CD14-positive monocyte (primary cell): Measurements from ENCODE around the gene ACTN4. TPM values are rescaled to one million over a fixed set of nuclear protein-coding genes. Genes with fewer than 3 reads are reported as not detected.

Source experiments
- DNase-seq, 3 donors: peaks; one replicate each; pipeline ENCODE4 v3.0.0-alpha.2; 2011 to 2022
- H2AFZ ChIP-seq: 2 replicates; pipeline ENCODE4 v1.6.0; 2012; ENCODE audit warnings: mild to moderate bottlenecking, low read depth, low read length, inconsistent platforms; ENCODE audit not compliant: insufficient read depth, poor library complexity, severe bottlenecking
- H3K27ac ChIP-seq, 2 donors: 1 replicate in 1 of 2; 2 replicates in 1 of 2; pipeline ENCODE4 v1.5.1; 2012 to 2013; ENCODE audit warnings: low read length in 2 of 2, control low read depth in 1 of 2, inconsistent platforms in 1 of 2, low read depth in 1 of 2, mild to moderate bottlenecking in 1 of 2
- H3K27me3 ChIP-seq, 2 donors: one replicate each; pipeline versions ENCODE4 v1.6.0 to v1.6.1; 2011 to 2013; ENCODE audit warnings: low read length in 2 of 2; ENCODE audit not compliant: control insufficient read depth in 2 of 2, insufficient read depth in 2 of 2
- H3K36me3 ChIP-seq, 2 donors: replicated peaks in 1 of 2; 1 replicate in 1 of 2; 2 replicates in 1 of 2; pipeline versions ENCODE4 v1.5.1 to v1.6.1; 2012 to 2013; ENCODE audit warnings: low read length in 2 of 2, control low read depth in 1 of 2, inconsistent platforms in 1 of 2, mild to moderate bottlenecking in 1 of 2; ENCODE audit not compliant: insufficient read depth in 2 of 2, control insufficient read depth in 1 of 2
- H3K4me1 ChIP-seq, 2 donors: 1 replicate in 1 of 2; 2 replicates in 1 of 2; pipeline versions ENCODE4 v1.5.1 to v1.6.1; 2012 to 2013; ENCODE audit warnings: low read length in 2 of 2, control low read depth in 1 of 2, inconsistent platforms in 1 of 2, mild to moderate bottlenecking in 1 of 2, moderate library complexity in 1 of 2; ENCODE audit not compliant: insufficient read depth in 2 of 2, control insufficient read depth in 1 of 2
- H3K4me2 ChIP-seq: replicated peaks from 2 replicates; pipeline ENCODE3; 2012; ENCODE audit warnings: low read length, moderate library complexity, mild to moderate bottlenecking; ENCODE audit not compliant: poor library complexity, severe bottlenecking; ENCODE audit errors: extremely low read depth
- H3K4me3 ChIP-seq, 3 experiments: fragments of 200-600 bp in 1 of 3; sonication (generic) in 1 of 3; replicated peaks in 1 of 3; 1 replicate in 2 of 3; 2 replicates in 1 of 3; pipeline ENCODE4 v1.5.1; 2011 to 2013; ENCODE audit warnings: low read length in 3 of 3, mild to moderate bottlenecking in 3 of 3, control low read depth in 2 of 3, low read depth in 2 of 3, inconsistent platforms in 1 of 3, moderate library complexity in 1 of 3
- H3K79me2 ChIP-seq: 2 replicates; pipeline ENCODE4 v1.6.0; 2012; ENCODE audit warnings: mild to moderate bottlenecking, control low read depth, inconsistent platforms, low read length, moderate library complexity; ENCODE audit not compliant: insufficient read depth
- H3K9ac ChIP-seq: 2 replicates; pipeline ENCODE4 v1.6.0; 2017; ENCODE audit warnings: low read length, mild to moderate bottlenecking; ENCODE audit not compliant: insufficient read depth, poor library complexity, severe bottlenecking
- H3K9me3 ChIP-seq, 2 donors: replicated peaks in 1 of 2; 1 replicate in 1 of 2; 2 replicates in 1 of 2; pipeline versions ENCODE4 v1.5.1 to v1.6.1; 2012 to 2013; ENCODE audit warnings: low read length in 2 of 2, control low read depth in 1 of 2; ENCODE audit not compliant: control insufficient read depth in 1 of 2, insufficient read depth in 1 of 2
- H4K20me1 ChIP-seq: 2 replicates; pipeline ENCODE4 v1.6.0; 2012; ENCODE audit warnings: mild to moderate bottlenecking, low read length, control low read depth, moderate library complexity; ENCODE audit not compliant: insufficient read depth
- H3K27ac Mint-ChIP-seq, 7 donors: one replicate each; pipeline ENCODE4 v1.8.0; 2020; ENCODE audit warnings: mild to moderate bottlenecking in 7 of 7, mixed read lengths in 7 of 7, moderate library complexity in 6 of 7, inconsistent platforms in 2 of 7
- H3K27me3 Mint-ChIP-seq, 3 donors: one replicate each; pipeline ENCODE4 v1.8.0; 2021 to 2022; ENCODE audit warnings: low read depth in 3 of 3, mild to moderate bottlenecking in 3 of 3, mixed read lengths in 3 of 3, moderate library complexity in 3 of 3, inconsistent platforms in 1 of 3
- H3K36me3 Mint-ChIP-seq, 2 donors: one replicate each; pipeline ENCODE4 v1.8.0; 2020; ENCODE audit warnings: mixed read lengths in 2 of 2, inconsistent platforms in 1 of 2, mild to moderate bottlenecking in 1 of 2
- H3K4me1 Mint-ChIP-seq: one replicate; pipeline ENCODE4 v1.8.0; 2020; ENCODE audit warnings: mild to moderate bottlenecking, mixed read lengths
- H3K4me3 Mint-ChIP-seq, 2 donors: one replicate each; pipeline ENCODE4 v1.8.0; 2020; ENCODE audit warnings: mild to moderate bottlenecking in 2 of 2, mixed read lengths in 2 of 2, moderate library complexity in 1 of 2
- H3K9me3 Mint-ChIP-seq, 7 donors: one replicate each; pipeline ENCODE4 v1.8.0; 2020 to 2022; ENCODE audit warnings: mixed read lengths in 7 of 7, mild to moderate bottlenecking in 6 of 7, moderate library complexity in 6 of 7, inconsistent platforms in 2 of 7
- WGBS: methylation state at CpG from one replicate; pipeline ENCODE4 v1.1.5; 2013; ENCODE audit warnings: missing lambda C conversion rate; ENCODE audit not compliant: insufficient coverage; 5-methylcytosine and 5-hydroxymethylcytosine counted together
- intact Hi-C, 2 donors: fragments of 100-400 bp; cut with micrococcal nuclease; formaldehyde crosslinking; loops; one replicate each; pipeline versions ENCODE4 v1.15.0 to v1.15.1; 2023
- polyA plus RNA-seq, 3 donors: library from polyadenylated mRNA; depleted of rRNA in 1 of 3; unstranded in 2 of 3; stranded (reverse) in 1 of 3; fragments of 300-500 nt in 2 of 3; fragments of >200 nt in 1 of 3; fragmentation: Illumina TruSeq in 2 of 3; gene quantifications; 1 replicate in 2 of 3; 2 replicates in 1 of 3; pipeline ENCODE4 v1.2.3, GENCODE V29; 2012 to 2021
- TF ChIP-seq, protein P1 (sequence below): fragments of 200-600 bp; IDR thresholded peaks from one replicate; pipeline ENCODE4 v1.8.0; 2022; ENCODE audit warnings: antibody characterized with exemption, mild to moderate bottlenecking

Gene ACTN4
- polyA plus RNA-seq, 3 donors: 8.4 to 177 (median 16.0) TPM

DNA sequence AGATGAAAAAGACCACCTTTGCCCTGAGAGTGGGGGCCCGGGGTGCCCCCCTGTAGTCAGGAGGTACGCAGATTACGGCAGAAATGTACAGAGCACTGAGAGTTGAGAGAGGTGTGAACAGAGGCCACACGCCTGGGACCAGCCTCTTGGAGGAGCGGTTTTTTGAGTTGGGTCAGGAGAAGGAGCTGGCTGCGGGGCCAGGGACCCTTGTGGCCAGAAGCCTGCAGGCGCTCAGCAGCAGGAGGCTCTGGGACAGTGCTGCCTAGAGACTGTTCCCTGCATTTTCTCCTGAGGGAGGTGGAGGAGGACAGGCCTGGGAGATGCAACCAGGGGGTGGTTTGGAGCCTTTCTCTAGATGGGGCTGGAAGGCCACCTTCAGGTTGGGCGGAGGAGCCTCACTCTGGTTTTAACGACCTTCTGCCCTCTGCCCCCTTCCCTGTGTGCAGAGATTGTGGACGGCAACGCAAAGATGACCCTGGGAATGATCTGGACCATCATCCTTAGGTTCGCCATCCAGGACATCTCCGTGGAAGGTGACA is 57.1 kb downstream of the ACTN4 start:
- peaks cover 2% of the 10 kb centered on the region for H3K4me1 Mint-ChIP-seq
- Histone ChIP-seq H3K36me3 (peaks cover 94 to 98% of the 10 kb centered on the region in 2 donors), H4K20me1 (peaks cover 52% of the 10 kb centered on the region), H3K4me2 (no peak overlapping the region), H3K27me3 (no peaks in the 10 kb centered on the region), H2AFZ (no peak overlapping the region), H3K27ac (peak overlapping the region in 1 of 2 donors; percentile 36), H3K9ac (no peak overlapping the region), H3K4me1 (no peaks in the 10 kb centered on the region), H3K9me3 (no peaks in the 10 kb centered on the region), H3K4me3 (no peak overlapping the region), H3K79me2 (peaks cover 50% of the 10 kb centered on the region)
- TF ChIP-seq, protein P1, sequence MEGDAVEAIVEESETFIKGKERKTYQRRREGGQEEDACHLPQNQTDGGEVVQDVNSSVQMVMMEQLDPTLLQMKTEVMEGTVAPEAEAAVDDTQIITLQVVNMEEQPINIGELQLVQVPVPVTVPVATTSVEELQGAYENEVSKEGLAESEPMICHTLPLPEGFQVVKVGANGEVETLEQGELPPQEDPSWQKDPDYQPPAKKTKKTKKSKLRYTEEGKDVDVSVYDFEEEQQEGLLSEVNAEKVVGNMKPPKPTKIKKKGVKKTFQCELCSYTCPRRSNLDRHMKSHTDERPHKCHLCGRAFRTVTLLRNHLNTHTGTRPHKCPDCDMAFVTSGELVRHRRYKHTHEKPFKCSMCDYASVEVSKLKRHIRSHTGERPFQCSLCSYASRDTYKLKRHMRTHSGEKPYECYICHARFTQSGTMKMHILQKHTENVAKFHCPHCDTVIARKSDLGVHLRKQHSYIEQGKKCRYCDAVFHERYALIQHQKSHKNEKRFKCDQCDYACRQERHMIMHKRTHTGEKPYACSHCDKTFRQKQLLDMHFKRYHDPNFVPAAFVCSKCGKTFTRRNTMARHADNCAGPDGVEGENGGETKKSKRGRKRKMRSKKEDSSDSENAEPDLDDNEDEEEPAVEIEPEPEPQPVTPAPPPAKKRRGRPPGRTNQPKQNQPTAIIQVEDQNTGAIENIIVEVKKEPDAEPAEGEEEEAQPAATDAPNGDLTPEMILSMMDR: no peak
- no peak overlapping the region for H3K4me3 Mint-ChIP-seq
- 91% methylated on average over 10 of the region's 13 CpGs for WGBS
- peaks cover 0 to 3% (median 0%) of the 10 kb centered on the region in 7 donors for H3K9me3 Mint-ChIP-seq
- peak overlapping the region in 4 of 7 donors; percentile 15 to 81 (median 63) for H3K27ac Mint-ChIP-seq
- peaks cover 86 to 99% of the 10 kb centered on the region in 2 donors for H3K36me3 Mint-ChIP-seq
- no peak for DNase-seq
- no peaks in the 10 kb centered on the region for H3K27me3 Mint-ChIP-seq
- intact Hi-C loops: no loop called here

DNA sequence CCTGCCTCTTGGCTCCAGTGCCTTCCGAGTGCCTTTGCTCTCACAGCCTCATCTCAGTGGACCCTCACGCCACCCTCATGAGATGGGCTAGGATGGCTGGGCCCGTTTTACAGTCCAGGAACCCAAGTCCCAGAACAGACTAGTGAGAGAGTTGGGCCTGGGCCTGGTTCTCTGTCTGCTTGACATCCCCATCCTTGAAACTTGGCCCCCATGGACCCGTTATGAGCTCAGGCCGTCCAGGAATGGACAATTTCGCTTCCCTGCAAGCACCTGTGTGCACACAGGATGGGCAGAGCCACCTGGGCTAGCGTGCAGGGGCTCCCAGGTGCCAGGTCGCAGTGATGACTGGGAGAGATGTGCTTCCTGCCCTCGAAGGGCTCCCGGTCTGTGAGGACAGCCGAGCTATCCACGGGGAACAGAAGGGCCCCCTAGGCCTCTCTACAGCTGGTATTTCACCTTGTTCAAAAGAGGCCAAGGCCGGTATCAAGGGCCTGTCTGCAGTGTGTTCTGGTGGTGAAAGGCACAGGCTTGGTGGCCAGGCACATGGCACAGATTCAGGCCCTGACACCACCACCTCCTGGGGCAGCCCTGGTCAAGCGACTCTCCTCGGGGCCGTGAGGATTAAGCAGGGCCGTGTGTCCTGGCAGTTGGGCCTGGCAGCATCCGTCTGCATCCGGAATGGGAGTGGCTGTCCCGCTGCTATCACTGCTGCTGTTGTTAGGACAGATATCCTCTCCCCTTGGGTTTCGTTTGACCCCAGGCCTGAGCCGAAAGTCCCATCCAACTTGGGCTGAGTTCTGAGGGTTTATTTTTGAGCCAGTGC is 58.0 kb downstream of the ACTN4 start:
- H3K9me3 Mint-ChIP-seq: peaks cover 0 to 3% (median 0%) of the 10 kb centered on the region in 7 donors
- H3K4me3 ChIP-seq: no peak overlapping the region
- no peak for DNase-seq

More for the DNA sequence above, 58.0 kb downstream of the ACTN4 start:
- Histone ChIP-seq H3K9ac (no peak overlapping the region), H3K4me2 (no peak overlapping the region), H2AFZ (no peak overlapping the region), H3K27me3 (no peaks in the 10 kb centered on the region), H3K36me3 (peaks cover 99 to 100% of the 10 kb centered on the region in 2 donors), H3K79me2 (peaks cover 41% of the 10 kb centered on the region), H3K27ac (no peak overlapping the region), H4K20me1 (peaks cover 43% of the 10 kb centered on the region), H3K9me3 (no peaks in the 10 kb centered on the region), H3K4me1 (no peaks in the 10 kb centered on the region)
- peaks cover 90 to 99% of the 10 kb centered on the region in 2 donors for H3K36me3 Mint-ChIP-seq
- no peaks in the 10 kb centered on the region for H3K27me3 Mint-ChIP-seq
- intact Hi-C loops: no loop called here
- TF ChIP-seq, protein P1: no peak
- H3K4me3 Mint-ChIP-seq: no peak overlapping the region
- H3K4me1 Mint-ChIP-seq: no peaks in the 10 kb centered on the region
- H3K27ac Mint-ChIP-seq: peak overlapping the region in 4 of 7 donors; percentile 41 to 81 (median 50)
- 94% methylated on average over 20 of the region's 22 CpGs for WGBS
